Activated CD4-positive, alpha-beta T cell treated with anti-CD3 and anti-CD28 coated beads, Interleukin-2, amount 10 ng/mL, durations not matched to agents 7 days and 5 days (primary cell): ENCODE data around the gene SLC25A44. TPM values are rescaled to one million over a fixed set of nuclear protein-coding genes. Genes with fewer than 3 reads are reported as not detected.
A peak's percentile ranks its signal among the peaks of the same experiment; 100 is the strongest.

Experiments used
- CTCF ChIA-PET: fragments of 350-600 bp; sonication (Branson Sonifier 250); formaldehyde crosslinking; loops from one replicate; lab custom pipeline; 2021; ENCODE audit warnings: antibody characterized with exemption; lab: Charles Lee
- POLR2A ChIA-PET: fragments of 350-600 bp; sonication (Branson Sonifier 250); formaldehyde crosslinking; loops from one replicate; lab custom pipeline; 2021; ENCODE audit warnings: antibody characterized with exemption; lab: Charles Lee
- DNase-seq: peaks from one replicate; pipeline ENCODE4 v3.0.0-alpha.2; 2020
- H3K27ac Mint-ChIP-seq: one replicate; pipeline ENCODE4 v1.8.0; 2021; ENCODE audit warnings: mild to moderate bottlenecking, moderate library complexity, mixed read lengths
- H3K27me3 Mint-ChIP-seq: one replicate; pipeline ENCODE4 v1.8.0; 2021; ENCODE audit warnings: mixed read lengths
- H3K36me3 Mint-ChIP-seq: one replicate; pipeline ENCODE4 v1.8.0; 2021; ENCODE audit warnings: low read depth, mixed read lengths
- H3K4me1 Mint-ChIP-seq: one replicate; pipeline ENCODE4 v1.8.0; 2021; ENCODE audit warnings: mixed read lengths
- H3K4me3 Mint-ChIP-seq: one replicate; pipeline ENCODE4 v1.8.0; 2021; ENCODE audit warnings: mild to moderate bottlenecking, moderate library complexity, mixed read lengths
- H3K9me3 Mint-ChIP-seq: one replicate; pipeline ENCODE4 v1.8.0; 2021; ENCODE audit warnings: mixed read lengths
- total RNA-seq, 2 experiments: library from RNA; stranded (reverse); gene quantifications; one replicate each; pipeline ENCODE4 v1.2.3, GENCODE V29; 2021

SLC25A44 gene
- total RNA-seq, 2 experiments from 2014 or later, result 27.5 to 28.0 TPM

- ChIA-PET CTCF (interaction anchor here (0.8 to 5.7 kb wide), 5 partner anchors 7 to 71 kb away, joined by 3 to 42 read pairs (median 4); partner anchors contain the start of gene SLC25A44), POLR2A (no interaction called here)
- no peak for DNase-seq
- H3K36me3 Mint-ChIP-seq, result peaks cover 11% of the 10 kb centered on the region
- no peaks in the 10 kb centered on the region for H3K9me3 Mint-ChIP-seq
- peaks cover 67% of the 10 kb centered on the region for H3K4me1 Mint-ChIP-seq
- H3K27me3 Mint-ChIP-seq, result no peaks in the 10 kb centered on the region
- H3K4me3 Mint-ChIP-seq, result peak within 1 kb of the TSS; percentile 81
- H3K27ac Mint-ChIP-seq, result peak within 1 kb of the TSS; percentile 85
These were observed 40.5 kb upstream of the SLC25A44 start, which contains the start of gene SEMA4A for GRCh38 chr1:156153362-156153761. TSS of gene SEMA4A (plus strand) at chr1:156153585. CDS start at chr1:156154579, 994 bp downstream.

- Mint-ChIP-seq H3K27ac (peak overlapping the region; percentile 85), H3K9me3 (no peaks in the 10 kb centered on the region), H3K4me3 (peak overlapping the region; percentile 81), H3K27me3 (no peaks in the 10 kb centered on the region), H3K36me3 (peaks cover 19% of the 10 kb centered on the region), H3K4me1 (peaks cover 71% of the 10 kb centered on the region)
- CTCF ChIA-PET, result interaction anchor here (0.6 to 5.7 kb wide), 10 partner anchors 8 to 165 kb away, joined by 3 to 42 read pairs (median 4); partner anchors contain the start of gene SLC25A44
- DNase-seq, result peak; percentile 71
- POLR2A ChIA-PET, result interaction anchor here (0.7 to 1.2 kb wide), 2 partner anchors 59 to 78 kb away, joined by 3 read pairs; partner anchors contain the start of gene PMF1
These were observed 39.6 kb upstream of the SLC25A44 start for GRCh38 chr1:156154317-156154749.

DNA sequence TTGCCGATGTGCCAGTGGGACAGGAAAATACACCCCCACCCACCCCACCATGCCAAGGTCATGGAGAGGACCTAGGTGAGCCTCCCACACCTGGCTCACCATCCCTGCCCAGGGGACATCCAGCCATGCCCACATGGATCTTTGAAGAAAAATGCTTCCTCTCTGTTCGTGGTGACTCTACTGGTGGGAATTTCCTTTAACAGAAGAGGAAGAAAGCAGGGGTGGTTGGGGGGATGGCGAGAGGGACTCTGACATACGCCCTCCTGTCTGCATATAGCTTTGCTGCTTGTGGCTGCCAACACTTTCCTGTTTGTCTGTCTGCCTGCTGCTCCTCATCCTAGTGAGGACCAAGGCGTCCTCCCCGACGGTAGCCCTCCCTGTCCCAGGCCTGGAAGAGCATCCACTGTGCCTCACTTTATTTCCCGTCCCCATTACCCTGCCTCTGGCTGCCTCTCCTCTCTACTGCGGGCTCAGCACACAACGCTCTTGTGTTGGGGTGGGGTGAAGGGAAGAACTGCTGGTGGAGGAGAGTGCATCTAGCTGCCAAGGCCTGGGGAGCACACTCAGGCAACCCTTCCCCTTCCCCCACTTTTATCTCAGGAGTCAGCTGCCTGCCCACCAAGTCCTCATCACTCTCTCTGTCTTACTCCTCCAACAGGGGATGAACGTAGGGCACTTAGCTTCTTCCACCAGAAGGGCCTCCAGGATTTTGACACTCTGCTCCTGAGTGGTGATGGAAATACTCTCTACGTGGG lies 38.0 kb upstream of the SLC25A44 start:
- H3K27me3 Mint-ChIP-seq, result no peaks in the 10 kb centered on the region
- peaks cover 30% of the 10 kb centered on the region for H3K36me3 Mint-ChIP-seq
- peaks cover 79% of the 10 kb centered on the region for H3K4me1 Mint-ChIP-seq
- ChIA-PET CTCF (interaction anchor here (0.8 to 3.0 kb wide), 8 partner anchors 10 to 124 kb away, joined by 3 to 16 read pairs (median 3); no protein-coding TSS in a partner anchor), POLR2A (no interaction called here)
- DNase-seq, result no peak
- H3K27ac Mint-ChIP-seq, result peak overlapping the region; percentile 85
- H3K4me3 Mint-ChIP-seq, result peak overlapping the region; percentile 81
- H3K9me3 Mint-ChIP-seq, result no peaks in the 10 kb centered on the region

- ChIA-PET CTCF (interaction anchor here (1.3 kb wide), 1 partner anchor 66 kb away, joined by 3 read pairs; no protein-coding TSS in a partner anchor), POLR2A (no interaction called here)
- peak overlapping the region; percentile 79 for H3K27ac Mint-ChIP-seq
- H3K9me3 Mint-ChIP-seq, result no peaks in the 10 kb centered on the region
- peaks cover 81% of the 10 kb centered on the region for H3K4me1 Mint-ChIP-seq
- DNase-seq, result no peak
- H3K4me3 Mint-ChIP-seq, result peak overlapping the region; percentile 35
- peaks cover 33% of the 10 kb centered on the region for H3K36me3 Mint-ChIP-seq
- no peaks in the 10 kb centered on the region for H3K27me3 Mint-ChIP-seq
These were observed 36.4 kb upstream of the SLC25A44 start for GRCh38 chr1:156157506-156157905.

DNA sequence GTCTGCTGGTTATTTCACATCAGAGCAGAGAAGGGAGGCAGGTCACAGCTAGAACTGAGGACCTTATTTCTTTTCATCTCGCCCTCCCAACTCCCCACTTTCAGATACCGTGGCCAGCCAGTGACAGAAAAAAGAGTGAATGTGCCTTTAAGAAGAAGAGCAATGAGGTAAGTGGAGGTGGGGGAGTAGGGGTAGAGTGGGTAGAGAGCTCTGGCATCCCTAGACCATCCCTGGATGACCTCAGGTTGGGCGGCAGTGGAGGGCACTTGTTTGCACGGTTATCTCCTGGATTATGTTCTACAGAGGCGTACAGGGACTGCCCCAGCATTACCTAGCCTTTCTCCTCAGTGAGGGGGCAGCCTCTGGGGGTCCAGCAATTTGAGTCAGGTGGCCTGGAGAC lies 35.9 kb upstream of the SLC25A44 start:
- peak overlapping the region; percentile 35 for H3K4me3 Mint-ChIP-seq

DNA sequence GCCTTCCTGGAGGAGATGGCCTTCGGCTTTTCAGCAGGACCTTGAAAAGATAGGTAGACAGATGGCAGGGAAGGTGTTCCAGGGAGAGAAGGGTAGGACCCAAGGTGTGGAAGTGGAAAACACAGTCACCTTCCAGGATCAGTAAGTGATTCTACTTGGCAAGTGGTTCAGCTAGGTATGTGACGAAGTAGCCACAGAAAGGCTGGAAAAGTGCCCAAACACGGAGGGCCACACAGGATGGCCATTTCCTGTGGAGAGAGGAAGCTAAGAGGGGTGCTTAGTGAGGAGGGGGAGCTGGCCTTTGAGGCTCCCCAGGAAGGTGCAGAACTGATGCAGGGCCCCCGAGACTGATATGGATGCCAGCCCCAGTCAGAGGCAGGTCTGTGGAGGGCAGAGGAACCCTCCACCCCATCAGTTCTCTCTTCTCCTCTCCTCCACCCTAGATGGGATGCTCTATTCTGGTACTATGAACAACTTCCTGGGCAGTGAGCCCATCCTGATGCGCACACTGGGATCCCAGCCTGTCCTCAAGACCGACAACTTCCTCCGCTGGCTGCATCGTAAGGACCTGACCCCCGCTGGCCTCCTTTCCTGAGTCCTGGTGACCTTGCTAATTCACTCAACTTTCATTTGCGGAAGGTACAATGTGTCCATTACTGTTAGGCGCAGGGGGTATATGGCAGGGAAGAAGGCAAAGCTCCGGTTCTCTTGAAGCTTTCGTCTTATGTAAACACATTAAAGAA lies 33.7 kb upstream of the SLC25A44 start:
- H3K9me3 Mint-ChIP-seq, result peaks cover 2% of the 10 kb centered on the region
- peaks cover 64% of the 10 kb centered on the region for H3K4me1 Mint-ChIP-seq
- peak overlapping the region; percentile 79 for H3K27ac Mint-ChIP-seq
- ChIA-PET POLR2A (interaction anchor here (0.6 kb wide), 1 partner anchor 453 kb away, joined by 3 read pairs; no protein-coding TSS in a partner anchor), CTCF (interaction anchor here (0.7 to 2.1 kb wide), 8 partner anchors 8 to 72 kb away, joined by 3 to 4 read pairs (median 3); no protein-coding TSS in a partner anchor)
- H3K27me3 Mint-ChIP-seq, result no peaks in the 10 kb centered on the region
- H3K4me3 Mint-ChIP-seq, result peak overlapping the region; percentile 20
- DNase-seq, result no peak
- H3K36me3 Mint-ChIP-seq, result peaks cover 42% of the 10 kb centered on the region

More for the DNA sequence above, 35.9 kb upstream of the SLC25A44 start:
- H3K27ac Mint-ChIP-seq, result peak overlapping the region; percentile 79
- H3K36me3 Mint-ChIP-seq, result peaks cover 33% of the 10 kb centered on the region
- no peak for DNase-seq
- peaks cover 77% of the 10 kb centered on the region for H3K4me1 Mint-ChIP-seq
- no peaks in the 10 kb centered on the region for H3K9me3 Mint-ChIP-seq
- POLR2A ChIA-PET, result no interaction called here
- H3K27me3 Mint-ChIP-seq, result no peaks in the 10 kb centered on the region
- CTCF ChIA-PET, result interaction anchor here (1.2 to 1.3 kb wide), 2 partner anchors 66 to 178 kb away, joined by 3 read pairs; no protein-coding TSS in a partner anchor

DNA sequence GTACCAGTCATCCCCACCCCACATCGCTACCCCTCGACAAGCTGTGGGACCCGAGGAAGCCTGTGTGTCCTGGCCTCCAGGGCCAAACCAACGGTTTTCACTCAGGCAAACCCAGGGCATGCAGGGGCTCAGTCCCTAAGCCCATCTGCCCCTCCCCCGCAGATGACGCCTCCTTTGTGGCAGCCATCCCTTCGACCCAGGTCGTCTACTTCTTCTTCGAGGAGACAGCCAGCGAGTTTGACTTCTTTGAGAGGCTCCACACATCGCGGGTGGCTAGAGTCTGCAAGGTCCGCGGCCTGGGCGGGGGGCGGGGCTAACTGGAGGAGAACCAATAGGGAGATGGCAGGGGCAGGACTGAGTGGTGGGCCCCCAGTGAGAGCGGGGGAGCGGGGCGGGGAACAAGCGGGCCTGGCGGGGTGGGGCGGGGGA lies 33.1 kb upstream of the SLC25A44 start:
- POLR2A ChIA-PET, result no interaction called here
- CTCF ChIA-PET, result interaction anchor here (1.4 to 2.1 kb wide), 5 partner anchors 9 to 38 kb away, joined by 3 to 4 read pairs (median 4); no protein-coding TSS in a partner anchor
- H3K27ac Mint-ChIP-seq, result peak overlapping the region; percentile 79
- DNase-seq, result peak; percentile 66
- H3K4me3 Mint-ChIP-seq, result peak overlapping the region; percentile 55
- no peaks in the 10 kb centered on the region for H3K27me3 Mint-ChIP-seq
- peaks cover 60% of the 10 kb centered on the region for H3K4me1 Mint-ChIP-seq
- H3K9me3 Mint-ChIP-seq, result peaks cover 7% of the 10 kb centered on the region
- H3K36me3 Mint-ChIP-seq, result peaks cover 47% of the 10 kb centered on the region

GRCh38 chr1:156162430-156163037 lies 31.4 kb upstream of the SLC25A44 start:
- Mint-ChIP-seq H3K4me1 (peaks cover 45% of the 10 kb centered on the region), H3K27ac (no peak overlapping the region), H3K4me3 (no peak overlapping the region), H3K27me3 (no peaks in the 10 kb centered on the region), H3K9me3 (peaks cover 7% of the 10 kb centered on the region), H3K36me3 (peaks cover 44% of the 10 kb centered on the region)
- CTCF ChIA-PET, result interaction anchor here (0.9 to 2.0 kb wide), 6 partner anchors 8 to 63 kb away, joined by 3 to 8 read pairs (median 4); no protein-coding TSS in a partner anchor
- POLR2A ChIA-PET, result no interaction called here
- DNase-seq, result no peak

- ChIA-PET POLR2A (interaction anchor here (0.7 kb wide), 1 partner anchor 170 kb away, joined by 3 read pairs; no protein-coding TSS in a partner anchor), CTCF (interaction anchor here (0.6 to 2.0 kb wide), 11 partner anchors 10 to 61 kb away, joined by 3 to 8 read pairs (median 4); partner anchors contain the start of gene SLC25A44)
- Mint-ChIP-seq H3K9me3 (peaks cover 7% of the 10 kb centered on the region), H3K4me3 (no peak overlapping the region), H3K36me3 (peaks cover 38% of the 10 kb centered on the region), H3K27me3 (no peaks in the 10 kb centered on the region), H3K27ac (no peak overlapping the region), H3K4me1 (peaks cover 38% of the 10 kb centered on the region)
- DNase-seq, result no peak
These were observed 30.2 kb upstream of the SLC25A44 start for GRCh38 chr1:156163712-156164111.

GRCh38 chr1:156164125-156164831 lies 29.6 kb upstream of the SLC25A44 start:
- CTCF ChIA-PET, result interaction anchor here (0.6 to 2.0 kb wide), 10 partner anchors 9 to 61 kb away, joined by 3 to 8 read pairs (median 4); partner anchors contain the start of gene SLC25A44
- H3K4me1 Mint-ChIP-seq, result peaks cover 33% of the 10 kb centered on the region
- H3K9me3 Mint-ChIP-seq, result peaks cover 7% of the 10 kb centered on the region
- POLR2A ChIA-PET, result interaction anchor here (0.6 to 0.7 kb wide), 3 partner anchors 39 to 170 kb away, joined by 3 read pairs; no protein-coding TSS in a partner anchor
- H3K27me3 Mint-ChIP-seq, result no peaks in the 10 kb centered on the region
- no peak for DNase-seq
- no peak overlapping the region for H3K4me3 Mint-ChIP-seq
- peaks cover 34% of the 10 kb centered on the region for H3K36me3 Mint-ChIP-seq
- H3K27ac Mint-ChIP-seq, result no peak overlapping the region

GRCh38 chr1:156165083-156165482 lies 28.8 kb upstream of the SLC25A44 start:
- POLR2A ChIA-PET, result interaction anchor here (0.6 kb wide), 1 partner anchor 38 kb away, joined by 3 read pairs; no protein-coding TSS in a partner anchor
- CTCF ChIA-PET, result interaction anchor here (0.6 to 2.0 kb wide), 7 partner anchors 8 to 52 kb away, joined by 3 to 7 read pairs (median 4); partner anchors contain the start of gene SLC25A44
- no peaks in the 10 kb centered on the region for H3K27me3 Mint-ChIP-seq
- H3K4me1 Mint-ChIP-seq, result peaks cover 25% of the 10 kb centered on the region
- peaks cover 30% of the 10 kb centered on the region for H3K36me3 Mint-ChIP-seq
- H3K9me3 Mint-ChIP-seq, result peaks cover 7% of the 10 kb centered on the region
- no peak for DNase-seq
- no peak overlapping the region for H3K27ac Mint-ChIP-seq
- H3K4me3 Mint-ChIP-seq, result no peak overlapping the region
